Measurements from ENCODE around the gene TAF11L11.
"Not testable (repeated sequence)": the region's sequence is repeated elsewhere in the genome, so short reads cannot be mapped to it uniquely, and the experiment has no call there.

GRCh38 chr5:17590860-17591259 is 13.1 kb upstream of the TAF11L11 start, which contains the start of gene TAF11L8:
- TF ChIP-seq CTCF (IDR thresholded peaks at IDR 0.05); POLR2A (IDR thresholded peaks at IDR 0.05); POLR2AphosphoS5 (IDR thresholded peaks at IDR 0.05; ENCODE audit: insufficient read depth in 1 of 2, low read depth in 1 of 2): not testable (repeated sequence)

Data from vagina (tissue), 2 donors.